Heart left ventricle (tissue), 16 donors: ENCODE measurements around the gene FTCD. TPM values are rescaled to one million over a fixed set of nuclear protein-coding genes. Genes with fewer than 3 reads are reported as not detected.

Experiments
- ATAC-seq, 4 donors: fragments of 200-7000 bp; cut with Tn5 transposase; one replicate each; pipeline ENCODE4 v1.9.1; 2020 to 2022; ENCODE audit warnings: moderate library complexity in 4 of 4, mild to moderate bottlenecking in 3 of 4, moderate number of reproducible peaks in 1 of 4
- DNase-seq, 5 donors: peaks; one replicate each; pipeline ENCODE4 v3.0.0-alpha.2; 2020
- H3K27ac ChIP-seq, 12 donors: fragments of 200-600 bp; sonication (generic) in 4 of 12; one replicate each; pipeline versions ENCODE4 v1.5.0 to v1.8.0; 2016 to 2022; ENCODE audit warnings: mild to moderate bottlenecking in 2 of 12
- H3K27me3 ChIP-seq, 9 donors: fragments of 200-600 bp; sonication (generic) in 2 of 9; one replicate each; pipeline versions ENCODE4 v1.5.1 to v1.8.0; 2016 to 2022; ENCODE audit warnings: mild to moderate bottlenecking in 3 of 9
- H3K36me3 ChIP-seq, 9 donors: fragments of 200-600 bp; sonication (generic) in 2 of 9; one replicate each; pipeline versions ENCODE4 v1.5.0 to v1.8.0; 2018 to 2022; ENCODE audit warnings: mild to moderate bottlenecking in 2 of 9
- H3K4me1 ChIP-seq, 12 donors: fragments of 200-600 bp; sonication (generic) in 4 of 12; one replicate each; pipeline versions ENCODE4 v1.5.0 to v1.8.0; 2016 to 2022; ENCODE audit warnings: mild to moderate bottlenecking in 3 of 12
- H3K4me3 ChIP-seq, 12 donors: fragments of 200-600 bp; sonication (generic) in 4 of 12; one replicate each; pipeline versions ENCODE4 v1.5.0 to v1.8.0; 2017 to 2022; ENCODE audit warnings: mild to moderate bottlenecking in 9 of 12, moderate library complexity in 4 of 12
- H3K9me3 ChIP-seq, 12 donors: fragments of 200-600 bp; sonication (generic) in 4 of 12; one replicate each; pipeline versions ENCODE4 v1.5.0 to v1.8.0; 2016 to 2022; ENCODE audit warnings: mild to moderate bottlenecking in 1 of 12
- POLR2A ChIP-seq, 2 donors: fragments of 450-650 bp; IDR thresholded peaks; one replicate each; pipeline ENCODE4 v1.6.1; 2017; ENCODE audit warnings: antibody characterized with exemption in 2 of 2, mild to moderate bottlenecking in 2 of 2, moderate library complexity in 2 of 2
- WGBS, 4 donors: extraction: QIAGEN DNeasy Blood & Tissue Kit in 2 of 4; methylation state at CpG; one replicate each; pipeline versions ENCODE4 v1.1.5 to v1.1.7; 2013 to 2018; 5-methylcytosine and 5-hydroxymethylcytosine counted together
- intact Hi-C, 10 donors: fragments of 100-400 bp; cut with DNase I; formaldehyde crosslinking; loops; one replicate each; pipeline versions ENCODE4 v1.11.1 to v1.14.2; 2022
- polyA plus RNA-seq, 2 donors: library from polyadenylated mRNA; stranded (reverse); fragments of 200-250 nt; gene quantifications; one replicate each; pipeline ENCODE4 v1.2.3, GENCODE V29; 2013
- total RNA-seq, 9 donors: library from RNA; depleted of rRNA in 2 of 9; stranded (reverse); fragments of >200 nt in 2 of 9; fragmentation: NEBNext Ultra II Directional in 3 of 9; extraction: Animal tissue kit (Norgen Biotek cat#: 25700) in 3 of 9; gene quantifications; one replicate each; pipeline versions ENCODE4 v1.1.0 to v1.2.4, GENCODE V29; 2016 to 2023
- TF ChIP-seq, protein P1 (sequence below), 12 donors: fragments of 200-600 bp; sonication (generic) in 4 of 12; IDR thresholded peaks; one replicate each; pipeline versions ENCODE4 v1.5.0 to v1.8.0; 2018 to 2022; ENCODE audit warnings: antibody characterized with exemption in 12 of 12, mild to moderate bottlenecking in 5 of 12
- donor health status: ischemic (EF 13 %, LVEDD 7.1; RV severe dilation, severe dysfunction).
- donor health status: healthy with polysubstance abuse.
- donor health status: DM: no; HTN: yes; CAD: no.
- donor health status: DM: no; HTN: no; CAD: no.
- donor health status: ischemic (EF 25% LVEDD 6.9; RV normal size, moderate dysfunction).
- donor health status: ischemic (EF 25% LVEDD 5.7; RV mildly dilated, moderate dysfunction).
- donor health status: healthy.
- donor health status: DM: yes; HTN: yes; CAD: no.
- donor health status: ischemic (EF 35%, LVEDD 5.7; RV mildly dilated, moderate dysfunction).
- donor health status: nonischemic (EF 11% LVEDD 7.7; RV severe dilation, severe dysfunction).
- donor health status: DM: yes; HTN: yes; CAD: no.
- donor health status: PGD.
- donor health status: ischemic (EF 29% LVEDD 5.4; RV normal size, mild dysfunction).
- donor health status: nonischemic (EF 23%, LVEDD 6.1; RV moderate dilation, normal function).

Gene FTCD
- total and polyA plus RNA-seq, 11 donors: 0.17 to 3.1 (median 1.2) TPM; not detected in 1

- no peak overlapping the region for H3K27ac ChIP-seq
- H3K27me3 ChIP-seq: no peaks in the 10 kb centered on the region
- 90 to 94% (median 94%) methylated on average over 18 to 20 of the region's 20 CpGs for WGBS, 4 donors
- H3K36me3 ChIP-seq: peaks cover 5 to 91% (median 78%) of the 10 kb centered on the region in 9 donors
- TF ChIP-seq, protein P1, sequence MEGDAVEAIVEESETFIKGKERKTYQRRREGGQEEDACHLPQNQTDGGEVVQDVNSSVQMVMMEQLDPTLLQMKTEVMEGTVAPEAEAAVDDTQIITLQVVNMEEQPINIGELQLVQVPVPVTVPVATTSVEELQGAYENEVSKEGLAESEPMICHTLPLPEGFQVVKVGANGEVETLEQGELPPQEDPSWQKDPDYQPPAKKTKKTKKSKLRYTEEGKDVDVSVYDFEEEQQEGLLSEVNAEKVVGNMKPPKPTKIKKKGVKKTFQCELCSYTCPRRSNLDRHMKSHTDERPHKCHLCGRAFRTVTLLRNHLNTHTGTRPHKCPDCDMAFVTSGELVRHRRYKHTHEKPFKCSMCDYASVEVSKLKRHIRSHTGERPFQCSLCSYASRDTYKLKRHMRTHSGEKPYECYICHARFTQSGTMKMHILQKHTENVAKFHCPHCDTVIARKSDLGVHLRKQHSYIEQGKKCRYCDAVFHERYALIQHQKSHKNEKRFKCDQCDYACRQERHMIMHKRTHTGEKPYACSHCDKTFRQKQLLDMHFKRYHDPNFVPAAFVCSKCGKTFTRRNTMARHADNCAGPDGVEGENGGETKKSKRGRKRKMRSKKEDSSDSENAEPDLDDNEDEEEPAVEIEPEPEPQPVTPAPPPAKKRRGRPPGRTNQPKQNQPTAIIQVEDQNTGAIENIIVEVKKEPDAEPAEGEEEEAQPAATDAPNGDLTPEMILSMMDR (IDR thresholded peaks at IDR 0.05): no peak
- TF ChIP-seq POLR2A (IDR thresholded peaks at IDR 0.05): no peak
- H3K4me3 ChIP-seq: no peak overlapping the region
- DNase-seq (peak in 1 of 5 donors; percentile 42), ATAC-seq (no peak)
- peaks cover 0 to 8% (median 0%) of the 10 kb centered on the region in 12 donors for H3K4me1 ChIP-seq
- intact Hi-C loops: no loop called here
- no peaks in the 10 kb centered on the region for H3K9me3 ChIP-seq
Measured at GRCh38 chr21:46195595-46196195, 40.3 kb upstream of the FTCD start.

GRCh38 chr21:46194374-46195334 is 39.3 kb upstream of the FTCD start:
- peak in 1 of 5 donors; percentile 39 for DNase-seq
- Histone ChIP-seq H3K27me3 (no peaks in the 10 kb centered on the region), H3K27ac (no peak overlapping the region), H3K36me3 (peaks cover 5 to 82% (median 70%) of the 10 kb centered on the region in 9 donors), H3K9me3 (no peaks in the 10 kb centered on the region), H3K4me1 (peaks cover 0 to 18% (median 3%) of the 10 kb centered on the region in 12 donors), H3K4me3 (no peak overlapping the region)
- intact Hi-C loops: no loop called here
- ATAC-seq: no peak
- TF ChIP-seq, protein P1 (IDR thresholded peaks at IDR 0.05): no peak
- TF ChIP-seq POLR2A (IDR thresholded peaks at IDR 0.05): no peak
- WGBS, 4 donors: 89 to 96% (median 92%) methylated on average over 31 to 34 of the region's 34 CpGs

DNA sequence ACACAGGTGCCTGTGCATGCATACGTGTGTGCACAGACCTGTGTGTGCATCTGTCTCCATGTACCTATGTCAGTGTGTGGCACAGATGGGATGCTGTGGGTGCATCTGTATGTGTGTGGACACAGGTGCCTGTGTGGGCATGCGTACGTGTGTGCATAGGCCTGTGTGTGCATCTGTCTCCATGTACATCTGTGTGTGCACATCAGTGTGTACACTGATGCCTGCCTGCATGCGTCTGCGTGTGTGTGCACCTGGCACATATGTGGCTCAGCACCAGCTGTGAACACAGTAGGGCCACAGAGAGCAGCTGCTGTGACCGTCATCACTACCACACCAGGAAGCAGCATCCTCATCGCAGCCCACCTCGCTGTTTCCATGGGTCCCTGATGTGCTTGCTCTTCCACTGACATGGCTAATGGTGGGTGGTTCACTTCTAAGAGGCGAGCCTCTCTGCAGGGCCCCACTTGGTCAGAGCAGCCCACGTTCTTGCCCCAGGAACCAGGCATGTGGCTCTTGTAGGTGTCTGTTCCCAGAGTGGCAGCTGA is 38.5 kb upstream of the FTCD start:
- H3K4me1 ChIP-seq: peaks cover 6 to 26% (median 10%) of the 10 kb centered on the region in 12 donors
- 93 to 96% (median 95%) methylated on average over 10 of the region's 10 CpGs for WGBS, 4 donors
- intact Hi-C loops: no loop called here
- H3K4me3 ChIP-seq: no peak overlapping the region
- peaks cover 5 to 75% (median 63%) of the 10 kb centered on the region in 9 donors for H3K36me3 ChIP-seq
- H3K27ac ChIP-seq: no peak overlapping the region
- no peaks in the 10 kb centered on the region for H3K9me3 ChIP-seq
- ATAC-seq (no peak), DNase-seq (peak in 1 of 5 donors; percentile 30)
- TF ChIP-seq POLR2A (IDR thresholded peaks at IDR 0.05): no peak
- TF ChIP-seq, protein P1 (IDR thresholded peaks at IDR 0.05): no peak
- H3K27me3 ChIP-seq: no peaks in the 10 kb centered on the region
